SU-DHL-6 (cell line): ENCODE results near the gene RGS17.

Experiments
- H2AFZ ChIP-seq: fragments of 200-600 bp; sonication (generic); 2 replicates; pipeline ENCODE4 v1.6.1; 2014; ENCODE audit warnings: low read depth, mild to moderate bottlenecking, moderate library complexity, mixed read lengths, antibody characterized with exemption, low read length; ENCODE audit not compliant: severe bottlenecking
- H3F3A ChIP-seq: fragments of 200-600 bp; shearing (Covaris generic); 2 replicates; pipeline ENCODE4 v1.6.0; 2016; ENCODE audit warnings: antibody characterized with exemption, mild to moderate bottlenecking; ENCODE audit not compliant: insufficient read depth
- H3K27ac ChIP-seq: fragments of 200-600 bp; sonication (generic); 2 replicates; pipeline ENCODE4 v1.5.1; 2016; ENCODE audit warnings: low read depth, mild to moderate bottlenecking, low read length, moderate library complexity, mixed read lengths
- H3K27me3 ChIP-seq: fragments of 200-600 bp; sonication (generic), shearing (Covaris generic); 2 replicates; pipeline ENCODE4 v1.6.0; 2014; ENCODE audit warnings: mild to moderate bottlenecking, low read length
- H3K36me3 ChIP-seq: fragments of 200-600 bp; sonication (generic); 2 replicates; pipeline ENCODE4 v1.6.1; 2014; ENCODE audit warnings: mild to moderate bottlenecking, low read length, mixed read lengths
- H3K4me2 ChIP-seq: fragments of 300-600, 200-600 bp; shearing (Covaris generic), sonication (generic); 2 replicates; pipeline ENCODE4 v1.6.0; 2014; ENCODE audit warnings: low read length, low read depth, mild to moderate bottlenecking; ENCODE audit not compliant: poor library complexity, severe bottlenecking
- H3K4me3 ChIP-seq: fragments of 200-600 bp; sonication (generic); 2 replicates; pipeline ENCODE4 v1.5.1; 2014; ENCODE audit warnings: antibody characterized with exemption, low read length, mild to moderate bottlenecking, mixed read lengths; ENCODE audit not compliant: insufficient read depth, poor library complexity, severe bottlenecking
- H3K79me2 ChIP-seq: fragments of 200-600 bp; sonication (generic); 2 replicates; pipeline ENCODE4 v1.6.1; 2014; ENCODE audit warnings: mild to moderate bottlenecking, low read length, moderate library complexity; ENCODE audit not compliant: insufficient read depth
- H3K9ac ChIP-seq: fragments of 200-600 bp; sonication (generic); 2 replicates; pipeline ENCODE4 v1.7.0; 2014; ENCODE audit warnings: mild to moderate bottlenecking, low read length
- H3K9me2 ChIP-seq: fragments of 200-600 bp; sonication (generic); replicated peaks from 2 replicates; pipeline ENCODE4 v1.6.1; 2014; ENCODE audit warnings: low read length; ENCODE audit not compliant: insufficient read depth
- H3K9me3 ChIP-seq: fragments of 200-600 bp; sonication (generic); 2 replicates; pipeline ENCODE4 v1.6.1; 2014; ENCODE audit warnings: low read length, mixed read lengths; ENCODE audit not compliant: insufficient read depth
- H4K20me1 ChIP-seq: fragments of 200-600 bp; sonication (generic); 2 replicates; pipeline ENCODE4 v1.6.1; 2014; ENCODE audit warnings: low read depth, mild to moderate bottlenecking, antibody characterized with exemption, low read length, moderate library complexity, mixed read lengths
- EZH2phosphoT487 ChIP-seq: fragments of 200-600 bp; sonication (generic), shearing (Covaris generic); conservative IDR thresholded peaks from 2 replicates; pipeline ENCODE4 v1.6.1; 2018; ENCODE audit warnings: mild to moderate bottlenecking, antibody characterized with exemption, low read length, moderate library complexity, mixed read lengths
- TF ChIP-seq, protein P1 (sequence below): fragments of 200-600 bp; sonication (generic); IDR thresholded peaks from one replicate; pipeline ENCODE4 v1.5.1; 2017; ENCODE audit warnings: antibody characterized with exemption, mild to moderate bottlenecking, low read length, moderate library complexity; ENCODE audit not compliant: insufficient read depth, poor library complexity, severe bottlenecking

The RGS17 gene

DNA sequence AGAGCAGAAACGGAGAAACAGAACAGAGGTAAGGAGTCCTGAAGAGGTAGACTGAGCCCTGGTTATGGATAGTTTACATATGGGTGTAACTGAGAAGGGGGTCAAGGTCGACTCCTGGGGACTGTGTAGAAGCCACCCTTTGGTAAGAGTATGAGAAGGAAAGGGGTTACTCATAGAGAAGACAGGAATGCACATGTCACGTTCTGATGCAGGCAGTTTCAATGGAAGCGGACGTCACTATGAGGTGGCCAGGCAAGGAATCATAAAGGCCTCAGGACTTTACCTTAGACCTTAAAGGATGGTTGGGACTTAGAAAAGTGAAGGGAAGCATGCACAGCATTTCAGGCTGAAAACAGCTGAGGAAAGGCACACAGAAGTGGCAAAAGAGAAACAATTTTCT, 25.1 kb downstream of the RGS17 start:
- H3K79me2 ChIP-seq = no peaks in the 10 kb centered on the region
- H3K4me2 ChIP-seq = no peak overlapping the region
- H3K27ac ChIP-seq = no peak overlapping the region
- H2AFZ ChIP-seq = no peak overlapping the region
- H3K9ac ChIP-seq = no peak overlapping the region
- no peaks in the 10 kb centered on the region for H3K36me3 ChIP-seq
- no peaks in the 10 kb centered on the region for H3F3A ChIP-seq
- TF ChIP-seq EZH2phosphoT487 = no peak
- TF ChIP-seq, protein P1, sequence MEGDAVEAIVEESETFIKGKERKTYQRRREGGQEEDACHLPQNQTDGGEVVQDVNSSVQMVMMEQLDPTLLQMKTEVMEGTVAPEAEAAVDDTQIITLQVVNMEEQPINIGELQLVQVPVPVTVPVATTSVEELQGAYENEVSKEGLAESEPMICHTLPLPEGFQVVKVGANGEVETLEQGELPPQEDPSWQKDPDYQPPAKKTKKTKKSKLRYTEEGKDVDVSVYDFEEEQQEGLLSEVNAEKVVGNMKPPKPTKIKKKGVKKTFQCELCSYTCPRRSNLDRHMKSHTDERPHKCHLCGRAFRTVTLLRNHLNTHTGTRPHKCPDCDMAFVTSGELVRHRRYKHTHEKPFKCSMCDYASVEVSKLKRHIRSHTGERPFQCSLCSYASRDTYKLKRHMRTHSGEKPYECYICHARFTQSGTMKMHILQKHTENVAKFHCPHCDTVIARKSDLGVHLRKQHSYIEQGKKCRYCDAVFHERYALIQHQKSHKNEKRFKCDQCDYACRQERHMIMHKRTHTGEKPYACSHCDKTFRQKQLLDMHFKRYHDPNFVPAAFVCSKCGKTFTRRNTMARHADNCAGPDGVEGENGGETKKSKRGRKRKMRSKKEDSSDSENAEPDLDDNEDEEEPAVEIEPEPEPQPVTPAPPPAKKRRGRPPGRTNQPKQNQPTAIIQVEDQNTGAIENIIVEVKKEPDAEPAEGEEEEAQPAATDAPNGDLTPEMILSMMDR = no peak
- no peaks in the 10 kb centered on the region for H3K9me2 ChIP-seq
- H3K9me3 ChIP-seq = no peaks in the 10 kb centered on the region
- H3K4me3 ChIP-seq = no peak overlapping the region
- no peaks in the 10 kb centered on the region for H3K27me3 ChIP-seq
- H4K20me1 ChIP-seq = no peaks in the 10 kb centered on the region

DNA sequence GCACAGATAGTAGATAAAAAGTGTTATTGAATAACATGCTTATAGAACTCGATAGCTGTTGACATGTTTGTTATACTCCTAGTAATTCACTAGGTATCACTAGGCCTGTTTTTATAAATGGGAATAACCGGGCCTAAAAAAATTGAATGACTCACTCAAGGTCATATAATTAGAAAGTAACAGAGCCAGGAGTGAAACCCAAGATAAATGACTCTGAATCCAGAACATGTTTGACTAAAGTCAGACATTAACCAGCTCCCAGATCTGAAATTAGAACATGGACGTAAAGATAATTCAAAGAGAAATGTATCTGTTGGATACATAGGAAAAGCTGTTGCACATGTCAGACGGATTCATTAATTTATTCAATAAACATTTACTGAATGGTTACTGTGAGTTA, 26.9 kb downstream of the RGS17 start:
- Histone ChIP-seq H4K20me1 (no peaks in the 10 kb centered on the region), H3K9me2 (no peaks in the 10 kb centered on the region), H3K36me3 (no peaks in the 10 kb centered on the region), H3K27me3 (no peaks in the 10 kb centered on the region), H2AFZ (no peak overlapping the region), H3K79me2 (no peaks in the 10 kb centered on the region), H3K4me2 (no peak overlapping the region), H3F3A (no peaks in the 10 kb centered on the region), H3K27ac (no peak overlapping the region), H3K4me3 (no peak overlapping the region), H3K9ac (no peak overlapping the region), H3K9me3 (no peaks in the 10 kb centered on the region)
- TF ChIP-seq, protein P1 = no peak
- no peak for TF ChIP-seq EZH2phosphoT487

DNA sequence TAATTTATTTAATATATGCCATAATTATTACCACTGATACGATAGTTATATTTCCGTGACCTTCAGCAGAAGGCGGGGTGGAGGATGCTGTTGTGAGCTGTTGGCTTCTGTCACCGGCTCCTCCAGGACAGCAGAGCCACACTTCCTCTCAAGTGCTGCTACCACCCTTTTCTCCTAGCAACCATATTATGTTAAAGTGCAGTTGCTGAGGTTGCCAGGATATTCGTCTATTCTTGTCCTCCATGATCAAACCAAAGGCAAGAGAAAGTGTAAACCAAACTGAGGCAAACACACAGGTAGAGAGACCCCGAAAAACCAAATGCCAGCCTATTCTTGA, 27.8 kb downstream of the RGS17 start:
- no peaks in the 10 kb centered on the region for H3K36me3 ChIP-seq
- H3K27me3 ChIP-seq = no peaks in the 10 kb centered on the region
- no peaks in the 10 kb centered on the region for H4K20me1 ChIP-seq
- H3K9ac ChIP-seq = no peak overlapping the region
- H3K9me2 ChIP-seq = no peaks in the 10 kb centered on the region
- no peaks in the 10 kb centered on the region for H3K79me2 ChIP-seq
- H3K4me2 ChIP-seq = no peak overlapping the region
- no peaks in the 10 kb centered on the region for H3F3A ChIP-seq
- H3K4me3 ChIP-seq = no peak overlapping the region
- no peak for TF ChIP-seq EZH2phosphoT487
- TF ChIP-seq, protein P1 = no peak
- H2AFZ ChIP-seq = no peak overlapping the region
- H3K9me3 ChIP-seq = no peaks in the 10 kb centered on the region
- no peak overlapping the region for H3K27ac ChIP-seq
